NCI-H2029 (cell line): ENCODE data around the gene AKAP3.

ENCODE experiments used
- DNase-seq: peaks from one replicate; lab custom pipeline; 2025; lab: John Stamatoyannopoulos, UW

The AKAP3 gene

DNA sequence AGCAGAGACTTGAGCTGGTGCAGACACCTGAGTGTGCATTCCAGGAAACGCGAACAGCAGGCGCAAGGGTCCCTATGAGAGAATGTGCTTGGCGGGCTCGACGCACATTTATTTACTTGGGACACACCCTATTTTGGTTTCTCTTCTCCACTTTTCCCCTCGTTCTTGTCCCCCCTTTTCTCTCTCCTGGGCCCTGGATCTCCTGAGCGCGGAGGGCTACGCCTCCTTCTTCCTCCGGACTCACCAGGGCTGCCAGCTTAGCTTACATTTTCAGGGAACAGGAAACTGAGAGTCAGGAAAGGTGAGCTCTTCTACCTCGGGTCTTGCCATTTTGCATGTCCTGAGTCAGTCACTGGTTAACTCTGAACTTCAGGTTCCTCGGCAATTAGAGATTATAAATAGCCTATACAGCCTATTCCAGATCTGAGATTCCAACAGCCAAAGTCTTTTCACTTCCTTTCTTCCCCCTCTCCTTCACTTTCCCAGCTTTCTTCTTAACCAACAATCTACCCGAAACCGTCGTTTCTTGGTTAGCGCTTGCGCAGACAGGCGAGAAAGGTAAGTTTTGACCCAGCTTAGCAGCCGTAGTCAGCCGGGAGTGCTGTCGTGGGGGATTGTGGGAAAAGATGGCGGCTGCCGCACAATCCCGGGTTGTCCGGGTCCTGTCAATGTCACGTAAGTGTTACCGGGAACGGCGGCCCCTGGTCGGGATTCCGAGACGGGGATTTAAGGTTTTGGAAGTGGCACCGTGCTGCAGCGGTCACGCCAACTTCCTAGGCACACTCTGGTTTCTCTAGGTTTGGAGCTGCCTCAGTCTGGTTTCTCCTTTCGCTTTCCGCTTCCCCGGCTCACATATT lies at the start of gene AKAP3, which contains the start of gene NDUFA9:
TSS of gene AKAP3 (minus strand) at position 551 of the 857 bp plus-strand sequence. CDS start 10,855 bp downstream, outside the sequence.
TSS of gene NDUFA9 (plus strand) at position 614 of the 857 bp plus-strand sequence. CDS start at position 627, 13 bp downstream.
- DNase-seq = peak; percentile 72

DNA sequence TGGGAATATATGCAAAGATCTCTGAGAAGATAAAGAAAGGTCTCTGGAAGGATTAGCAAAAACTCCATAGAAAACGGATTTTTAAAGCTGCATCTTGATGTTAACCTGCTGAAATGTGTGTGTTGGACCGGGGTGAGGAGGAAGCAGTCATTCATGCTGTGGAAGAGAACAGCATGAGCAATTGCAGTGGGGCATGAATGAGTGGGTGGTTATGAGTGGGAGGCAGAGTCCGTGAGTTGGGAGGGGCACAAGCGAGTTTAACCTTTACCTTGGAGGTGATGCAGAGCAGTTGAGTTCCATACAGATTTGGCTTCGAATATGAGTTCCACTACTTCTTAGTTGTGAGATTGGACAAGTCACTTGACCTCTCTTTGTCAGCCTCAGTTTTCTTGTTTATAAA lies 41.9 kb upstream of the AKAP3 start:
- no peak for DNase-seq

DNA sequence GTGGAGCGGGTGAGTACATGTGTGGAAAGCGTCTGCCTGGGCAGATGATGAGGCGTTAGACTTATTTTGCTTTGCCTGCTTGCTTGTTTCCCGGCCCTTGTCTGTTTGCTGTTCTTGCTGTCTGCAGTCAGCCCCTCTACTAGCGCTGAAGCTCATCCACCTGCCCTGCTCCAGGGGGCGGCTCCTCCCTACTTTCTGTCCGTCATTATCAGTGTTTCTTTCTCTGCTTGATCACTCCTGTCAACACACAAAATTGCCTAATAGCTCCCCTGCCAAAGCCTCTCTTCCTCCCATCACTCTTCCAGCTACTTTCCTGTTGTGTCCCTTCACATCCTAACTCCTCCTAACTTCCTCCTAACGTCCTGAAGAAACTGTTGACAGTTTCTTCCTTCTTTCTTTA lies 36.5 kb upstream of the AKAP3 start:
- DNase-seq = no peak

DNA sequence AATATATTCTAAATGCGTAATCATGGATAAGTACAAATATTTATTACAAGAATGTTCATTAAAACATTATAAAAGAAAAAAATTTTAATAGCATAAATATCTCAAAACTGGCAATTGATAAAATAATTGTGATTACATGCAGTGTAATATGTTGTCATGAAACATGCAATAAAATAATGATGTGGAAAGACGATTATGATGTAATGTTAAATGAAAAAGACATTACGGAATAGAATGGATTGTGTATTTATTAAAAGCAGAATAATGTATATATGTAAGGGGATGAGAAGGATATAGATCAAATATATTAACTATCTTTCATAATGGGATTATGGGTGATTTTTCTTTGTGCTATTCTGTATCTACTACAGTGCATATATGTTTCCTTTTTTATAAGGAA lies 32.9 kb upstream of the AKAP3 start:
- no peak for DNase-seq

DNA sequence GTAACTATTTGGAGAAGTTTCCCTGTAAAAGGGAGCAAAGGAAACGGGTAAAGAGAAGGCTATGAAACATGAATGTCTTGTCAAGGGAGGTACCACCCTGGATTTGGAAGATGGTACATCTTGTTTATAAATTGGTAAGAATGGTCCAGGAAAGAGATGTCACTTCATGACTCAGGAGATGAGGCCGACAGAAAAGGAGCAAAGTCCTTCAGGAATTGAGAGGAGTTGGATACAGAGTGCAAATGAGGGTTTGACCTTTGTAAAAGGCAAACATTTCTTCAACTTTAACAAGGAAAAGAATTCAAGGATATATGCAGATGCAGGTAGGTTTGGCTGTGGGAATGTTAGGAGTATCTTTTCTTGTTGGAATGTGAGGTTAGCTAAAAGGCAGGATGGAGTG lies 30.9 kb upstream of the AKAP3 start:
- no peak for DNase-seq

DNA sequence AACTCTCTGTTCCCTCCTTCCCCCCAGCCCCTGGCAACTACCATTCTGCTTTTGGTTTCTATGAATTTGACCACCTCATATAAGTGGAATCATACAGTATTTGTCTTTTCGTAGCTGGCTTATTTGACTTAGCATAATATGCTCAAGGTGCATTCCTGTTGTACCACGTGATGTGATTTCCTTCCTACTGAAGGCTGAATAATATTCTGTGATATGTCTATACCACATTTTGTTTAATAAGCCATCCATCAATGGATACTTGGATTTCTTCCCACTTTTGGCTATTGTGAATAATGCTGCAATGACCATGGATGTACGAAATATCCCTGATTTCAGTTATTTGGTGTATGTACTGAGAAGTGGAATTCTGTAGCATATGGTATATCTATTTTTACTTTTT lies 16.4 kb upstream of the AKAP3 start:
- no peak for DNase-seq

DNA sequence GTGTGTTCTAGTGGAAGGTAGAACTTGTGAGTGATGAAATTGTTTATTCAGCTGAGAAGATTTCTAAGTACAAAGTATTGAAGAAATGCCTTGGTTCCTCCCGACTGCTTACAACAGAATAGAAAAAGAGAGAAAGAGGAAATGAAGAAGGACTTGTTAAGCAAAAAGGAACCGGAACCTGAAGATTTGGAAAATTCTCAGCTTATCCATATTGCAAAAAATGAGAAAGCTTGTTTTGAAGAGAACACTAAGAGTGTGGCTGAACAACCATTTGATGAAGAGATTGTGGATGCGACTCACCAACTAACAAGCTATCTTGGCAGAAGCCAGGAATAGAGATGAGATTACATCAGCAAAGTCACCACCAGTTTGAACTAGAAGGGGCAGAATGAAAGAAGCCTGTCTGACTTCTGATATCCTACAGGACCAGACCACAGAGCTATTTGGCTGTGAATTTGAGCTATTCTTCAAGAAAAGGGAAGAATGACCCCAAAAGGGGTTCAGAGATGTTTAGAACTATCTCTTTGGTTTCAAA lies 15.2 kb upstream of the AKAP3 start:
- no peak for DNase-seq

DNA sequence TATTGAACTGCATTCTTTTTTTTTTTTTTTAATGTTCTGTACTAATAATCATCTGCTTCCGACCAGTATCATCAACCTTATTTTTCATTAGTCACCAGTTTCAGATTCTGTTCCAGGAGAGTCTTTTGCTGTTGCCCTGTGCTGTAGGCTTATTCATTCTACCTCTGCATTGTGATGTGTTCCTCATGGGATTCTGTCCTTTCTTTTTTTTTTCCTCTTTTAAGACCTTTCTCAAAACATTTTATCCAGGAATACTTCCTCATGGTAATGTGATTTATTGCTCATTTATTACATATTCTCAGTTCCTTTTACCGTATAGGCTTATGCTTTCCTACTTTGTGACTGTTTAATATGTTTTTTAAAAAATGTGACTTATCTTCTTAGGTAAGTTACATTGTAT lies 4.8 kb upstream of the AKAP3 start:
- DNase-seq = no peak

DNA sequence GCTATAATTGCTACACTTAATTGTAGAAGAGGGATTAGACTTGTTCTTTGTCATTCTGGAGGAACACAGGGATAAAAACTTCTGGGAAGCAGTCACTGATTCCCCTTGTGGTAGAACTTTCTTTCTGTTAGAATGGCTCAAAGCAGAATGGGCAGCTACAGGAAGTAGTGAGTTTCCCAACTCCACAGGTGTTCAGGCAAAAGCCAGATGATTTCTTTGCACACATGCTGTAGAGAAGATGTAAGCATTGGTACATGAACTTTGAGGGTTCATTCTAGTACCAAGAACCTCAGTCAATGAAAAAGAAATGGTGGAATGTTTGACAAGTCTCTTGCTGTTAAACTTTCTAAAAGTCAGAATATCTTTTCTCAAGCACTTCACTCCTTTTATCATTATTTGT lies 4.4 kb upstream of the AKAP3 start:
- no peak for DNase-seq

DNA sequence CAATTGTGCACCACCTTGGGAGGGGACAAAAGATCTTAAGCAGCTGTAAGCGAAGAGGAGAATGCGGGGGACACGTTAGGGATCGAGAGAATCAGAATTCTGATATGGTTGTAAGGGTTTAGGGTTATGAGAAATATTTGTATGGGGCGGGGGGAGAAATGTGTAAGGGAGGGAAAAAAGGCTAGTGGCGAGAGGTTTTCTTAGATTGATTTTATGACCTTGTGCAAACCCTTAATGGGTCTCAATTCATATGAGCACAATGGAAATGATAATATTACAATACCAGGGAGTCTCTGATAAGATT lies 459 bp upstream of the AKAP3 start:
- no peak for DNase-seq

DNA sequence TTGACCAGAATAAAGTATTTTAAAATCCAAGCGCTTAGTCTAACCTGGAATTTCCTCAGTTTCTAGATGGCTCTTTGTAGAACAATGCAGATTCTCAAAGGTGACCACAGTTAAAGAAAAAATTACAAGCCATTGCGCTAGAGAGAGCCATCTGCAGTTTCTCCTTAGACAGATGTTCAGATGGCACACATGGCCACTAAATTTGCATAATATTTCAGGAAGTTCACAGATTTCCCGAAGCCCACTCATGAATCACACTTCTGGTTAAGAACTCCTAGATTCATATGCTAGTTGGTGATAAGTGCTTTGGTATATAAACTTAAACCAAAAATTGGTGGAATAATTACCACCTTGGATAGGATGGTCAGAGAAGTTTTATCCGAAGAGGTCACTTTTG lies 749 bp downstream of the AKAP3 start:
- DNase-seq = no peak

DNA sequence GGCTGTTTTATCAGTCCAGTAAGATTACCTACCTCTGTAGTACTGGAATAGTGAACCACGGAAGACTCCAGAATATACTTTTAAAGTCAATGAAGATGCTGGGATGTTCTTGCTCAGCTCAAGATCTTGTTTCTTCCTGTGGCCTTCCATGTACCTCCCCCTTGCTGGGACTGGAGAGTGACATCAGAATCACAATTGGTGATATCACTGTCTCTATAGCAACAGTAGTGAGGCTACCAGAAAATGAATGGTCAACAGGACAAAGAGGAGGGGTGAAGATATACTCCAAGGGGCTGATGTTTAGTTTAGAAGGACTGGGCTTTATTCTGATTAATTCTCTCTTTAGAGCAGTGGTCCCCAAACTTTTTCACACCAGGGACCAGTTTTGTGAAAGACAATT lies 3.8 kb downstream of the AKAP3 start:
- no peak for DNase-seq

DNA sequence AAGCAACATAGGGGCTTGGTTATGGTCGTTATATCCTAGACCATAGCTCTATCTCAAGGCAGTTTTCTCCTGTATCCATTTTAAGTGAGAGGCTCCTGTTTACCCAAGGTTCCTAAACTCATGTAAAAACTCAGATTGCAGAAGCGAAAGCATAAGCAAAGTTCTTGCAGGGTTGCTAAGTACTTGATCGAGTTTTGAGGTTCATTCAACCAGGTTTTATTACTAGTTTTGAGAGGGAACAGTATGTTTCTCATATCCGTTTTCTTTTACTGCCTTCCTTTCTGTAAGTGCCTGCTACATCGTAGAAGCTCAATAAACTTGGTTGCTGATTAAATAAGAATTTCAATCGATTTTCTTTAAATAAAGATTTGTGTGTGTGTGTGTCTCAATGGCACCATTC lies 5.1 kb downstream of the AKAP3 start:
- DNase-seq = no peak

DNA sequence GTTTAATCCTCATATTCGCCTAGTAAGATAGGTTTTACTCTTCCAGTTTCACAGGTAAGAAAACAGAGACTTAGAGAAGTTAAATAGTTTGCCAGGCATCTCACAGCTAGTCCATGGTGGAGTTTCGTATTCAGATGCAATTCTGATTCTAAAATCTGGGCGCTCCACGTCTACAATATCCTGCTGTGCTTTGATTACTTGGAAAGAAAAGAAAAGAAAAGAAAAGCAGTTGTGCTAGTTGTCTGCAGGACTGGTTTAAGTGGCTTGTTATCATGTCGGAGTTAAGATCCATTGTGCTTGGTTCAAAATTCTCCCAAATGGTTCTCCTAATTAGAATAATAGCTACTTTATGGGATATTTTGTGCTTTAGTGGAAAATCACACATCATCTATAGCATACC lies 18.6 kb downstream of the AKAP3 start:
- DNase-seq = no peak

DNA sequence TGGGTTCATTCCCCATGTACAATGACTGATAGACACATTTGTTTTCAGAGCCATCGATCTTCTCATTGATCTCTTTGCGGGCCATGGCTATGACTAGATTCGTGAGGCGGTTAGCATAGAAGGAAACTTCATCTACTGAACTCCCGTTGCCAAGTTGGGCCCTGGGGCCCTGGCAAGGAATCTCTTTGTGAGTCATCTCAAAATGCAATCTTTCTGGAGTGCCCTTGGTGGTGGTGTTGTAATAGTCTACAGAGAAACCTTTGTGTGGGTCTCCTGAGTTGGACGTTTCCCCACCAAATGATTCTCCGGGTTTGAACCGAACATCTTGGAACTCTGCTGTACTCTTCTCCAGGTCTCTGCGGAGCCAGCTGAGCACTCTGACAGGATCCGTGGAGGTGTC lies 20.4 kb downstream of the AKAP3 start:
- DNase-seq = no peak

DNA sequence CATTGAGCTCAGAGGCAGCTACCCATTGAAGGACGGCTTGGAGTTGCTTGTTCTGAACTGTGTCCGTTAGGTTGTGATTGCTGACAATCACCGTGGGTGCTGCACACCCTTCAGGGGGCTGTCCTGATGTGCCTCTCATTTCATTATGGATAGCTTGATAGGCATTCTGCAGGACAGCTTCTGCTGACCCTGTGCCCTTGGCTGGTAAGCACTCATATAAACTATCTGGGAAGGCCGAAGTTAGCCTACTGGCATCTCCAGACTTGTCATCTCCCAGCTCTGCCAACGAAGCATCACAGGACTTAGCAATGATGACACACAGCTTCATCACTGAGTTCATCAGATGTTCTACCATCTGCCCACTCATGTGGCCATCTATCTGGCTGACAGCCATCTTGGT lies 22.3 kb downstream of the AKAP3 start:
- DNase-seq = no peak

DNA sequence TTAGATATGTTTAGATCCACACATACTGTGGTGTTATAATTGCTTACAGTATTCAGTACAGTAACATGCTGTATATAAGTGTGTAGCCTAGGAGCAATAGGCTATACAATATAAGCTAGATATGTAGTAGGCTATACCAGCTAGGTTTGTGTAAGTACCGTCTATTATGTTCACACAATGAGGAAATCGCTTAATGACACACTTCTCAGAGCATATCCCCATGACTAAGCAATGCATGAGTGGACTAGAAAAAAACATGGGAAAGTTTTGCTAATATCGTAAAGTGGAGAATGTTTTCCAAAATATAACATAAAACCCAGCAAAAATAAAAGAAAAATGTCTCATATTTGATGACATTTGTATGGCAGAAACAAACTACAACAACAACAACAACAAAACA lies 27.3 kb downstream of the AKAP3 start:
- DNase-seq = no peak

DNA sequence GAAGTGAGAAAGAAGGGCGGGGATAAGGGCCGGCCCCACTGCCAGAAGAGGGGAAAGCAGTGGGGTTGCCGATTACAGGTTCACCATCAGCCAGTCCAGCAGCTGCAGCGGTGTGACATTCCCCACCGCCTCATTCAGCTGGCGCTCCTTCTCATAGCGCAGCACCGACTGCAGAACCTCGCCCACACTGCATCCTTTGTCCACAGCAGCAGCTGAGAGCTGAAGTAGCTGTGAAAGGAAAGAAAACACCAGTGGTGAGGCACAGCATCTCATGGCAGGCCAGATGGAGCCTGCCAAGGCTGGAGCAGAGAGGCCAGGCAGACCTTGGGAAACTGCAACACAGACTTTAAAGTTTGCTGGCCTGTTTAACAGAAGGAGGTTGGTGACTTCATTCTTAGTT lies 33.2 kb downstream of the AKAP3 start:
- DNase-seq = no peak

DNA sequence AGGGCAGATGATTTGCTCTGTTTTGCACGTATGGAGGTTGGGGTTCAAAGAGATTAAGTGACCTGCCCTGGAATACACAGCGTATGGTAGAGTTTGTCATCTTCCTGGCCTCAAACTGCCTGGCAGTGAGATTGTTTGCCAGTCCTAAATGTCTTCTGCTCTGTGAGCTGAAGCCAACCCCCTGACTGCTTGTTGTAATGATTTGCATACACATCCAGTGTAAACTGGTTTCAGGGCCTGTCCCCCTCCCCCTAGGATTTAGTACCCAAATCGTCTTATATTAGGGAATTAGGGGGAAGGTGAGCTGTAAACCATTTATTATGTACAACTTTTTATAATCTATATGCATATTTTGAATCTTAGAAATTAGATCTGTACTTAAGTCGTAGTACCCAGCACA lies 38.4 kb downstream of the AKAP3 start:
- DNase-seq = no peak

DNA sequence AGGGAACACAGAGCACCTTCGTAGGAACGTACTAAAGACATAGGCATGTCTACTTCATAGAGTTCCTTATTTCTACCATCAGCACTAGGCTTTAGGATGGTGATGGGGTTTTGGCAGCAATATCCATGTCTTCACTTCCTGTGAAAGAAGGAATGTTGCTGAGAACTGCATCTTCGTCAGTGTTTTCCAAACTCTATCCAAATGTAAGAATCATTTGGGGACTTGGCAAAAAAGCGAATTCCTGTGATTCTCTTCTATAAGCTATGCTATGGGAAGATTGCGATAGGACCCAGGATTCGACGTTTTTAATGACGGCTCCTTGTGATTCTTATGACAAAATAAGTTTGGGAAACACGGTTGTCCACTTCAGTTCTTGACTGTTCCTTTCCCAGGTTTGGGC lies 39.8 kb downstream of the AKAP3 start:
- no peak for DNase-seq

DNA sequence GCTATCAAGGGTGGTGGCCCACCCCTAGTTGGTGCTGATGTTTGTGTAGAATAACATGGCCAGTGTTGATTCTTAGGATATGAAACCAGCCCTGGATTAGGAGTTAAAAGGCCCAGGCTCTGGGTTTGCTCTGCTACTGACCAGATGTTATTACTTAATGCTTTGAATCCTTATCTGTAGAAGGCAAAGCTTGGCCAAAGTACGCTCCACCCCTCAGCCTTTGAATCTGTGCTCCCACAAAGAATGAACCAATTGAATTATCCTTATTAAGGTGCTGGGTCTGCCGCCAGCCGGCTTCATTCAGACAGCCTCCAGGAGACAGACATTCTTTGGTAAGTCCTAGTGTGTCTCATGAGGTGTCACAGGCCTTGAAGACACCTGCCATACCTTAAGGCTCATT lies 41.8 kb downstream of the AKAP3 start:
- DNase-seq = no peak

DNA sequence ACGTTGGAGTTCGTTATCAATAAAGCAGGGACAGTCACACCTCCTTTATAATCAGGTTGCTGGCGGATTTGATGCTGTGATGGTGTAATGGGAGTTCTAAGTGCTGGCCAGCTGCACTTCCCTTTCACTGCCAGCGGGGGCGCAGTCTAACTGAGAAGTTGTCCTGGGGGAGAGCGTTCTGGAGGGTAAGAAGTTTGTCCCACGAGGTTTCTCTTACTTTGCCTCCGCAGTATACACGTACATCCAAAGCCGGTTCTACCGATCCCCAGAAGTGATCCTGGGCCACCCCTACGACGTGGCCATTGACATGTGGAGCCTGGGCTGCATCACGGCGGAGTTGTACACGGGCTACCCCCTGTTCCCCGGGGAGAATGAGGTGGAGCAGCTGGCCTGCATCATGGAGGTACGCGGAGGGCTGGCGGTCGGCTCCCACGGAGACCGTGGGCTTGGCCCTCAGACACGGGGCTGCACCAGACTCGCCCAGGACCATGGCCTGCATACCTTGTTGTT lies 44.1 kb downstream of the AKAP3 start:
- DNase-seq = peak; percentile 10

DNA sequence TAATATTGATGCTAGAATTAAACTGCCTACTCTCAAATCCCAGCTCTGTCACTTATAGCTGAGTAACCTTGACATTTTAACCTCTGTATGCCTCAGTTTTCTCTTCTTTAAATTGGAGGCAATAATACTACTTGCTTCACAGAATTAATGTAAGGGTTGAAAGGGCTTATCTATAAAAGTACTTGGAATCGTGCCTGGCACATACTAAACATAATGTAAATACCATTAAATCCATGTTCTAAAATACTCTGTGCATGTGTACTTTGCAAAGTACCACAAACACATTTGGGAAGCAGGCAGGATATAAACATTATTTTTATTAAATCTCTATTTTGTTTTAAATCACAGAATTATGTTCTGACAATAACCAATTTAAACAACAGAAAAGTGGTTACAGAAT lies 44.9 kb downstream of the AKAP3 start:
- DNase-seq = no peak

DNA sequence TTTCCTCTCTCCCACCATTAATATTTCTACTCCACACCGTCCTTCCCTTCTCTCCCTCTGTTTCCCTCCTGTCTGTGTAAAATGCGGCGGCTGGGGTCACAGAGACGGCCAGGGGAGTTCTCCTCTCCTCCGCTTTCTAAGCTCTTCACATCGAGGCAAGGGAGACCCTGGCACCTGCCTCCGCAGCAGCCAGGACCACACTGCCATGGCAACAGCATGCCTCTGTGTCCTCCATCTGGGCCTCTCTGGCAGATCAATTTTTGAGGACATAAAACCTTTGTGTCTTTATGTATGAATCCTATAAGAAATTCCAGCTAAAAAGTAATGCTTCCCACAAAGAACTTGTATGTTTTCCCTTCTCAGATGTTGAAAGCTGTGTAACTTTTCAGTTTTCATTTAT lies 45.4 kb downstream of the AKAP3 start:
- DNase-seq = no peak
